ENCODE results near the gene CDH11.

GRCh38 chr16:64982581-64982980 lies 139.3 kb downstream of the CDH11 start:
- no peak for TF ChIP-seq YY1 (IDR thresholded peaks at IDR 0.05; ENCODE audit: insufficient read depth, insufficient read length)
- TF ChIP-seq ZNF274 (IDR thresholded peaks at IDR 0.05; ENCODE audit: low read depth, low read length) = no peak

Data from NT2/D1 (cell line).